ES-I3 (cell line): ENCODE measurements around the gene OTUD3.

Source experiments
- H3K36me3 ChIP-seq: 2 replicates; pipeline ENCODE4 v1.6.1; 2013; ENCODE audit warnings: mild to moderate bottlenecking, low read length, control low read depth, moderate library complexity; ENCODE audit not compliant: insufficient read depth
- H3K4me1 ChIP-seq: 2 replicates; pipeline ENCODE4 v1.6.1; 2013; ENCODE audit warnings: mild to moderate bottlenecking, control low read depth, low read length; ENCODE audit not compliant: insufficient read depth
- H3K9ac ChIP-seq: 2 replicates; pipeline ENCODE4 v1.6.1; 2013; ENCODE audit warnings: low read depth, mild to moderate bottlenecking, low read length, moderate library complexity
- H3K9me3 ChIP-seq: 2 replicates; pipeline ENCODE4 v1.6.1; 2013; ENCODE audit warnings: mild to moderate bottlenecking, low read length, moderate library complexity; ENCODE audit not compliant: control insufficient read depth, insufficient read depth

OTUD3 gene

DNA sequence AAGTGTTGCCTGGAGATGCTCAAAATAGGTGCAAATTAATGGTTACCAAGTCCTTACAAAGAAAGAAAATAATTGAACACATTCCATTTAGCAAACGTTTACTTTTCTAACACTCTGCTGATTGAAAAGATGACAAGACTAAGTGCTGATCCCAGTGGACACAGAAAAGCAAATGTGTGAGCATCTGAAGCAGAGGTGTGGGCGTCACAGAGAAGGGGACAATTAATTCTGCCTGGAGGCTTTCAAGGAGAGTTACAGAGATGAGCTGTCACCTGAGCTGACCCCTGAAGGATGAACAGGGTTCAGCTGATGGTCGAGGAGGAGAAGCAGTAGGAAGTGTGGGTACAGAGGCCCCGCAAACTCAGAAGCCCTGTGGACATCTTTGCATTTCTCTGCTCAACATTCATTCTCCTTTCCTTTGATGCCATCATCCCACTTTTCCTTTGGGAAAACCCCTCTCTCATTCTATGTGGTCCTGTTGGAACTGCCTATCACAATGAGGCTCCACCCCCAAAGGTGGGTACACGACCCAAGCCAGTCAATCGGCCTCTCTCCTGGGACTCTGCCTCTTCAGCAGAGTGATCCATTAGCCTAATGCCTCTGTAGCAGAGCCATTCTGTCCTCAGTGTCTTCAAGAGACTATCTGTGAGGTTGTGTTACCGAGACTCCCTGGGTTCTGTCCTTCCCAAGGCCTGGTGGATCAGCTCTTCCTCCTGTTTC, 58.5 kb downstream of the OTUD3 start:
- Histone ChIP-seq H3K9ac (no peak overlapping the region), H3K9me3 (peaks cover 10% of the 10 kb centered on the region), H3K4me1 (no peaks in the 10 kb centered on the region), H3K36me3 (no peaks in the 10 kb centered on the region)

- Histone ChIP-seq H3K36me3 (no peaks in the 10 kb centered on the region), H3K9me3 (peaks cover 10% of the 10 kb centered on the region), H3K9ac (no peak overlapping the region), H3K4me1 (no peaks in the 10 kb centered on the region)
Measured at GRCh38 chr1:19941206-19941568, 59.0 kb downstream of the OTUD3 start.

DNA sequence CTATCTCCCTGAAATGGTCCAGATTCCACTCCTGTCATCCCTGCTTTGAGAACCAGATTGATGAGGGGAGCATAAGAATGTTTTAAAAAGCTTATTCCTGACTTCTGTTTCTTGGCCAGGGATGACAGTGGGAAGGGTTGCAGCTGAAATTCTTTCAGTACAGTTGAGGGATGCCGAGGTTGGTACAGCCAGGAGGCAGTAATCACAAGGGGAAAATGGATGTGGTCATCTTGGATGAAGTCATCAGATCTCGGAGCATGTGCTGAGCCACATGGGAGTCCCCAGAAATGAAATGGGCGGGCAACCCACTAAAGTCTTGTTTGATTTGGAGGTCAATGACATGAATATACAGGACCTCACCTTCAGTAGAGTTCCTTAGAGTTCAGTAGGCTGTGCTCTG, 59.9 kb downstream of the OTUD3 start:
- no peaks in the 10 kb centered on the region for H3K4me1 ChIP-seq
- H3K9ac ChIP-seq, result no peak overlapping the region
- peaks cover 10% of the 10 kb centered on the region for H3K9me3 ChIP-seq
- no peaks in the 10 kb centered on the region for H3K36me3 ChIP-seq

DNA sequence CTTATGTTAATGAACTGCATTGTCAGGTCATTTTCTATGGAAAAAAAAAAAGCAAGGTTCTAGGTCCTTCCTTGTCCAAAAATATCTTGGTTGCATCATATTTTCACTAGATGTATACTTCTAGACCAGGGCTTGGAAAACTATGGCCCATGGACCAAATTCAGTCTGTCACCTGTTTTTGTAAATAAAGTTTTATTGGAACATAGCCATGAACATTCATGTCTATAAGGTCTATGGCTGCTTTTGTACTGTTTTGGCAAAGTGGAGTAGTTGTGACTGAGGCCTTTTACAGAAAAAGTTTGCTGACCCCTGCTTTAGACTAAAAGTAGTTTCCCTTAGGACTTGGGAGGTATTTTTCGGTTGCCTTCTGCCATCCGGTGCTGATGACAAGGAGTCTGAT, 60.5 kb downstream of the OTUD3 start:
- H3K36me3 ChIP-seq, result no peaks in the 10 kb centered on the region
- H3K9ac ChIP-seq, result no peak overlapping the region
- H3K4me1 ChIP-seq, result no peaks in the 10 kb centered on the region
- H3K9me3 ChIP-seq, result peaks cover 10% of the 10 kb centered on the region

GRCh38 chr1:19945914-19946313, 63.7 kb downstream of the OTUD3 start:
- Histone ChIP-seq H3K9ac (no peak overlapping the region), H3K4me1 (no peaks in the 10 kb centered on the region), H3K9me3 (peaks cover 4% of the 10 kb centered on the region; the same call in 1 of the 2 replicates), H3K36me3 (no peaks in the 10 kb centered on the region)

GRCh38 chr1:19946331-19946751, 64.1 kb downstream of the OTUD3 start:
- no peaks in the 10 kb centered on the region; the same call in 1 of the 2 replicates for H3K9me3 ChIP-seq
- no peak overlapping the region for H3K9ac ChIP-seq
- no peaks in the 10 kb centered on the region for H3K4me1 ChIP-seq
- H3K36me3 ChIP-seq, result no peaks in the 10 kb centered on the region

DNA sequence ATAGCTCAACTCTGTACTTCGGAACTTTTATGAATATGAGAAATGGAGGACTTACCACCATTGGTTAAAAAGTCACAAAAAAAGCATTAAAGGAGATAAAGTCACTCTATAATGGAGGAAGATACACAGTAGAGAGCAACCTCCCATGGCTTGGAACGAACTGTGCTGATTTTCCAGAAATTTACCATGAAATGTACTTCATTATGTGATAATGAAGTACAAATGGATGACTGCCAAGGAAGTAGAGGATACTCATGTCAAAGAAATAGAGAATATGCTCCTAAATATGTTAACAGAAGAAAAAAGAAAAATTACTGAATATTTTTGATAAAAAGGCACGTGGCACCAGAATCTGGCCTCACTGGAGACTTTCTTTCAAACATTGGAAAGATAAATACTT, 64.8 kb downstream of the OTUD3 start:
- no peaks in the 10 kb centered on the region for H3K36me3 ChIP-seq
- no peaks in the 10 kb centered on the region for H3K4me1 ChIP-seq
- H3K9me3 ChIP-seq, result no peaks in the 10 kb centered on the region
- H3K9ac ChIP-seq, result no peak overlapping the region

DNA sequence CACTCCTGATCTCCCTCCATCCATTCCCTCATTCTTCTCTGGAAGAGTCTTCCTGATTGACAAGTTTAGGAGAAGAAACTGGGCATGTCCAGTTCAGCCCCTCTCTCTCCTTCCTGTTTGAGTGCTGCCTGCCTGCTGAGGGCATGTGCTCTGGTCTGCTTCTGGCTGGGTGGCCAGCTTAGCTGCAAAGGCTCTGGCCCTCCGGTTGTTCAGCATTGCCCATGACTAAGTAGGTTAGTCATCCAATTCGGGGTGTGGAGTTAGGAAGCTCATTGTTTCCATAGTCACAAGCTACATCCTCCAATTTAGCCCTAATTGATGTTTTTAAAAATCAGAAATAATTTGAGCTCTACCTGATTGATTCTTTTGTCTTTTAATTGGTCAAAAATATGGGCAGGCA, 66.8 kb downstream of the OTUD3 start:
- Histone ChIP-seq H3K36me3 (no peaks in the 10 kb centered on the region), H3K9ac (no peak overlapping the region), H3K4me1 (no peaks in the 10 kb centered on the region), H3K9me3 (no peaks in the 10 kb centered on the region)

DNA sequence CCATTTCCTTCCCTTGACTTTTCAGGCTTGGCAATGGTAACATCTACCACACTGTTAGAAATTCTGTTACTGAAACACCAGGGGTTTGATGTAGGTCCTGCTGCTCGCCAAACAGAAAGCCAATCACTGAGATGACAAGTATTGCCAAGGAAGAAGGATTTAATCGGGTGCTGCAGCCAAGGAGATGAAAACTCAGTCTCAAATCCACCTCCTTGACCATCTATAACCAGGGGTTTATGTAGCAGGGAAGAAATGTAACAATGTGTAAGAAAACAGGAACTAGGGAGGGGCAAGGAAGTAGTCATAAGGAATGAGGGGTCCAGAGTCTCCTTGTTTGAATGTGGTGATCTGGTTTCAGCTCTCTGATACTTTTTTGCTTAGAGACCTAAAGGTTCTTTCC, 71.9 kb downstream of the OTUD3 start:
- Histone ChIP-seq H3K9ac (no peak overlapping the region), H3K36me3 (no peaks in the 10 kb centered on the region), H3K9me3 (no peaks in the 10 kb centered on the region; the same call in 1 of the 2 replicates), H3K4me1 (no peaks in the 10 kb centered on the region)

DNA sequence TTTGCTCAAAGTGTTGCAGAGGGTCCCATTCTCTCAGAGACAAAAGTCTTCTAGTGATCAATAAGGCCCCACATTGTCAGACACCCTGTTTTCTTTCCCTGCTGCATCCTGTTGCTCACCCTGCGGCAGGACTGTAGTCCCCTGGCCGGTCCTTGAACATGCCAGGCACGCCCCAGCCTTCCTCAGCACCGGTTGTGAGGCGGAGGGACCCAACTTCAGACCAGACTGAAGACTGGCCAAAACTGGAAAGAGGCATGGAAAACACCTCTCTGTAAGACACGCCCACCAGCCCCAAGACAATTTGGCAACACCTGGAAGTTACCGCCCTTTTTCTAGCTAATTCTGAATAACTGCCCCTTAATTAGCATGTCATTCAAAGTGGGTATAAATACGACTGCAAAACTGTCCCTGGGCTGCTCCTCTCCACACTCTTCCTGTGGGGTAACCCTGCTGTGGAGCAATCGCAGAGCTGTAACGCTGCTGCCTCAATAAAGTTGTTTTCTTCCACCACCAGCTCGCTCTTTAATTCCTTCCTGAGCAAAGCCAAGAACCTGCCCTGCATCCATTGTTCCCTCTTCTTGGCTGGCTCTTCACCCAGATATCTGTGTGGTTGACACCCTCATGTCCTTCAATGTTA, 73.5 kb downstream of the OTUD3 start:
- Histone ChIP-seq H3K9ac (no peak overlapping the region), H3K36me3 (no peaks in the 10 kb centered on the region), H3K9me3 (no peaks in the 10 kb centered on the region; the same call in 1 of the 2 replicates), H3K4me1 (peaks cover 4% of the 10 kb centered on the region; the same call in 1 of the 2 replicates)

GRCh38 chr1:19957779-19958178, 75.6 kb downstream of the OTUD3 start:
- Histone ChIP-seq H3K36me3 (no peaks in the 10 kb centered on the region), H3K9me3 (peaks cover 3% of the 10 kb centered on the region; the same call in 1 of the 2 replicates), H3K4me1 (peaks cover 5% of the 10 kb centered on the region; the same call in 1 of the 2 replicates), H3K9ac (no peak overlapping the region)

DNA sequence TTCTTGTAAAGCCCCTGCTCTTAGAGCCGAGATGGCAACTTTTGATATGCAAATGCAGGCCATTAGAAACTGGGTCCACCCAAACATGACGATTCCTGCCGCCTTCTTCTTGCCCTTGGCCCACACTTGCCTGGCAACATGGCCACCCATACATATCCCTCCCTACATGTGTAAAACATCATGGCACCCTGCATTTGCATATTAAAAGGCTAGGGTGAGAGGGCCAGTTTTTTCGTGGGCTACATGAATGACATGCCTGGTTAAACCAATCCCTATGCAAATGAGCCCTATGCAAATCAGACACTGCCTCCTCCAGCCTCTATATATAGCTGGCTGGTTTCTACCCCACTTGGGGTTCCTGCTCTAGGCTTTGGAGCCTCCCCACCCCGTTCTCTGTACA, 78.4 kb downstream of the OTUD3 start:
- Histone ChIP-seq H3K36me3 (no peaks in the 10 kb centered on the region), H3K9ac (no peak overlapping the region), H3K9me3 (0 out of 2 replicates have a peak, but pooled peaks cover 3% of the 10 kb centered on the region), H3K4me1 (peaks cover 5% of the 10 kb centered on the region; the same call in 1 of the 2 replicates)
